ENCODE results near the gene ANOS1. TPM values are rescaled to one million over a fixed set of nuclear protein-coding genes. Genes with fewer than 3 reads are reported as not detected.

Gene ANOS1
- total and polyA plus RNA-seq, 8 donors: 0.04 to 2.1 (median 0.23) TPM

DNA sequence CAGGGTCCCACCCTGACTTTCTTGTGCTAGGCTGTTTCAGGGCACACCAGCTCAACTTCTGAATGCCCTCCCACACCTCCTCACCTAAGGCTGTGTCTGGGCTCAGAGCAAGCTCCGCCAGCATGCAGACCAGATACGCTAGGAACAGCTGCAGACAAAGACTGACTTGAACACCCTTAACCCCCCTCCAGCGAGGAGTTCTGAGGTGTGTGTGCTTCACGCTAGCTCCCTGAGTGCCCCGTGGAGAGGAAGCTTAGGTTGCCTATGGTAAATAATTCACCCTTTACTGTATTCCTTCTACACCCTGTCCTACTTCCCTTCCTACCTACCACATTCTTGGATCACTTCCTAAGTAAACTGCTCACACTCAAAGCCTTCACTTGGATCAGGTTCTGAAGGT lies 152.3 kb downstream of the ANOS1 start:
- intact Hi-C loops (cut with DNase I): no loop called here
- ATAC-seq (no peak), FAIRE-seq (no peak), DNase-seq (no peak)
- H3K27me3 ChIP-seq: no peaks in the 10 kb centered on the region
- no peak overlapping the region for H3K27ac ChIP-seq
- H3K9me3 ChIP-seq: no peaks in the 10 kb centered on the region
- H3K4me3 ChIP-seq: no peak overlapping the region
- TF ChIP-seq, protein P1, sequence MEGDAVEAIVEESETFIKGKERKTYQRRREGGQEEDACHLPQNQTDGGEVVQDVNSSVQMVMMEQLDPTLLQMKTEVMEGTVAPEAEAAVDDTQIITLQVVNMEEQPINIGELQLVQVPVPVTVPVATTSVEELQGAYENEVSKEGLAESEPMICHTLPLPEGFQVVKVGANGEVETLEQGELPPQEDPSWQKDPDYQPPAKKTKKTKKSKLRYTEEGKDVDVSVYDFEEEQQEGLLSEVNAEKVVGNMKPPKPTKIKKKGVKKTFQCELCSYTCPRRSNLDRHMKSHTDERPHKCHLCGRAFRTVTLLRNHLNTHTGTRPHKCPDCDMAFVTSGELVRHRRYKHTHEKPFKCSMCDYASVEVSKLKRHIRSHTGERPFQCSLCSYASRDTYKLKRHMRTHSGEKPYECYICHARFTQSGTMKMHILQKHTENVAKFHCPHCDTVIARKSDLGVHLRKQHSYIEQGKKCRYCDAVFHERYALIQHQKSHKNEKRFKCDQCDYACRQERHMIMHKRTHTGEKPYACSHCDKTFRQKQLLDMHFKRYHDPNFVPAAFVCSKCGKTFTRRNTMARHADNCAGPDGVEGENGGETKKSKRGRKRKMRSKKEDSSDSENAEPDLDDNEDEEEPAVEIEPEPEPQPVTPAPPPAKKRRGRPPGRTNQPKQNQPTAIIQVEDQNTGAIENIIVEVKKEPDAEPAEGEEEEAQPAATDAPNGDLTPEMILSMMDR (IDR thresholded peaks at IDR 0.05): no peak
- H3K4me1 ChIP-seq: no peaks in the 10 kb centered on the region
- WGBS, 2 donors: 29 to 35% methylated on average over 5 of the region's 5 CpGs
- no peaks in the 10 kb centered on the region for H3K36me3 ChIP-seq

DNA sequence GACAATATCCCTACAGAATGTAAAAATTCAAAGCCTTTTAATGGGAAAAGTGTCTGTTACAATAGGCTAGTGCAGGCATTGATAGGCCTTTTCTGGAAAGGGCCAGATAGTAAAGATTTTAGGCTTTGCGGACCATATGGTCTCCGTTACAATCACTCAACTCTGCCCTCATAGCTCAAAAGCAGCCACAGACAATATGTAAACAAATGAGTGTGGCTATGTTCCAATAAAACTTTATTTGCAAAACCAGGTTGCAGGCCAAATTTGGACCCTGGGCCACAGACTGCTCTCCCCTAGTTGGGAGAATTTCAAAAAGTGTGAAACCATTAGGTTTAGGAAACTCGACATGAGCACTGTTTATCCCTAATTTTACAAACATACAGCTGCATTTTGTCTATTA lies 155.1 kb downstream of the ANOS1 start:
- Histone ChIP-seq H3K27me3 (no peaks in the 10 kb centered on the region), H3K27ac (no peak overlapping the region), H3K4me1 (no peaks in the 10 kb centered on the region), H3K9me3 (no peaks in the 10 kb centered on the region), H3K4me3 (no peak overlapping the region), H3K36me3 (no peaks in the 10 kb centered on the region)
- no peak for DNase-seq
- 76 to 80% methylated on average over 3 of the region's 3 CpGs for WGBS, 2 donors
- TF ChIP-seq, protein P1 (IDR thresholded peaks at IDR 0.05): no peak
- no peak for ATAC-seq
- no peak for FAIRE-seq
- intact Hi-C loops (cut with DNase I): no loop called here

DNA sequence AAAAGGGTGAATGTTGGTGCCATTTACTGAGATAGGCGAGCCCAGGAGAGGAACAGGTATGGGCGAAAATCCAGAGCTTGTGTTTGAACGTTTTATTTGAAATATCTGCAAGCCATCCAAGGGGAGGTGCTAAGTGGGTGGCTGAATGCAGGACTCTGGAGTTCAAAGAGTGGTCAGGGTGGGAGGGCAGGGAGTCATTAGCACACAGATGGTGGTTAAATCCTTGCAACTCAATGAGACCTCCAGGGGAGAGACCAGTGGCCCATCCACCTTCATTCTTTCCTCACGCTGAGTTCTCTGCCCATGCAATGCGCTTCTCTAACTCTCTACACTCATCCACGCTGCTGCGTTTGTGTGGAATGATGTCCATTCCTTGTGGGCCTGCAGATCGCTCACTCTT lies 166.2 kb downstream of the ANOS1 start:
- Histone ChIP-seq H3K27me3 (no peaks in the 10 kb centered on the region), H3K4me1 (no peaks in the 10 kb centered on the region), H3K36me3 (no peaks in the 10 kb centered on the region), H3K4me3 (no peak overlapping the region), H3K9me3 (no peaks in the 10 kb centered on the region), H3K27ac (no peak overlapping the region)
- no peak for DNase-seq
- WGBS, 2 donors: 33 to 40% methylated on average over 8 of the region's 8 CpGs
- no peak for FAIRE-seq
- intact Hi-C loops (cut with DNase I): no loop called here
- no peak for ATAC-seq
- TF ChIP-seq, protein P1 (IDR thresholded peaks at IDR 0.05): no peak

DNA sequence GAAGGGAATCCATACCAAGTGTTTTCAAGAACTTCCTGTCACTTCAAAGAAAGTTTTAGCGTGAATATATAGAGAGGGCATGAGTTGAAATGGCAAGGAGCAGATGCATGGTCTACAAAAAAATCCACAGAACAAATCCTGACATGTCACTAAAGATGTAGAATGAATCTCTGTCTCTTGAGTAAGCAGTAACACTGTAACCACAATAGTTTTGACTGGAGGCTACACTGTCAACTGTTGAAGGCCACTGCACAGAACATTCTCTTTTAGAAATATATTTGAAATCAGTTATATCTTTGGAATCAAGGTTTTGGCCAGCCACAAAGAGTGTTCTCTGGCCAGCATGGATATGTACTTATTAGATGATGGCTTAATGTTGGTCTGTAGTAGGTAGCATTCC lies 183.5 kb downstream of the ANOS1 start:
- H3K4me1 ChIP-seq: no peaks in the 10 kb centered on the region
- TF ChIP-seq, protein P1 (IDR thresholded peaks at IDR 0.05): no peak
- no peak for DNase-seq
- FAIRE-seq: no peak
- H3K4me3 ChIP-seq: no peak overlapping the region
- ATAC-seq: no peak
- H3K36me3 ChIP-seq: no peaks in the 10 kb centered on the region
- WGBS, 2 donors: 59 to 73% methylated on average over 1 of the region's 1 CpG
- H3K27ac ChIP-seq: no peak overlapping the region
- H3K9me3 ChIP-seq: no peaks in the 10 kb centered on the region
- intact Hi-C loops (cut with DNase I): no loop called here
- peaks cover 0 to 10% (median 0%) of the 10 kb centered on the region in 4 donors for H3K27me3 ChIP-seq

DNA sequence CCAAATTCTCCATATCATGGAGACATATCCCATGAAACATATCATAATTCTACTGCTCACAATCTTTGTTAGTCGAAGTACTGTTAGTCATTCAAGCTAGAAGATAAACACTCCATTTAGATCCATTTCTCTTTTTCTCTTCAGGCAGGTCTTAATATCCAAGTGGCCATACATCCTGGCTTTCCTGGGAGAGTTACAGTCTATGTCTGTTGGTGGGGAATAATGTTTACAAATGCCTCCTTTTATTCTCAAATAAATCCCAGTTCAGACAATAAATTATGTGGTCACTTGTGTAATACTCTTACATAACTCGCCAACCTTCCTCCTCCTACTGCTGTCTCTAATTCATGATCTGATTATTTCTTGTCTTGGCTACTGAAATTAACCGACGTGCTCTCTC lies 185.2 kb downstream of the ANOS1 start:
- Histone ChIP-seq H3K9me3 (no peaks in the 10 kb centered on the region), H3K36me3 (no peaks in the 10 kb centered on the region), H3K4me1 (no peaks in the 10 kb centered on the region), H3K27ac (no peak overlapping the region), H3K4me3 (no peak overlapping the region), H3K27me3 (peaks cover 0 to 10% (median 0%) of the 10 kb centered on the region in 4 donors)
- no peak for ATAC-seq
- no peak for FAIRE-seq
- WGBS, 2 donors: 57 to 61% methylated on average over 4 of the region's 4 CpGs
- intact Hi-C loops (cut with DNase I): no loop called here
- DNase-seq: no peak
- TF ChIP-seq, protein P1 (IDR thresholded peaks at IDR 0.05): no peak

Data from pancreas (tissue), 10 donors.